NB4 (cell line): ENCODE measurements around the gene PIP5K1C.

Source experiments
- MYC ChIP-seq: IDR thresholded peaks from 2 replicates; pipeline ENCODE4 v1.6.1; 2011; ENCODE audit warnings: low read depth, low read length
- POLR2A ChIP-seq: IDR thresholded peaks from 2 replicates; pipeline ENCODE4 v1.6.1; 2011; ENCODE audit warnings: mild to moderate bottlenecking; ENCODE audit not compliant: insufficient read length; ENCODE audit errors: extremely low read depth
- TF ChIP-seq, protein P1 (sequence below): IDR thresholded peaks from one replicate; pipeline ENCODE4 v1.5.1; 2012; ENCODE audit warnings: low read depth, low read length
- TF ChIP-seq, protein P2 (sequence below): IDR thresholded peaks from 2 replicates; pipeline ENCODE4 v1.6.1; 2011; ENCODE audit warnings: low read depth, low read length

DNA sequence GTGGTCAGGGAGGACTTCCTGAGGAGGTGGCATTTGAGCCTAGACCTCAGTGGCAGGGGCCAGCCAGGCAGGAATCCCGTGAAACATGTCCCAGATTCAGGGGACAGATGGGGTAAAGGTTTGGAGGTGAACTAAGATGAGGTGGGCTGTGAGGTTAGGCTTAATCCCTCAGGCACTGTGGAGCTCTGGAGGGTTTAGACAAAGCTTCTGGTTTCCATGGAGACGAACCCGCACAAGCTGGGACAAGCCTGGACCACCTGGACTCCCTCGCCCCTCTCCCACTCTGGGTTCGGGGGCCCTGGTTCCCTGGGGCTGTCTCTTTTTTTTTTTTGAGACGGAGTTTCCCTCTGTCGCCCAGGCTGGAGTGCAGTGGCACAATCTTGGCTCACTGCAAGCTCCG lies 23.6 kb upstream of the PIP5K1C start:
- TF ChIP-seq, protein P1, sequence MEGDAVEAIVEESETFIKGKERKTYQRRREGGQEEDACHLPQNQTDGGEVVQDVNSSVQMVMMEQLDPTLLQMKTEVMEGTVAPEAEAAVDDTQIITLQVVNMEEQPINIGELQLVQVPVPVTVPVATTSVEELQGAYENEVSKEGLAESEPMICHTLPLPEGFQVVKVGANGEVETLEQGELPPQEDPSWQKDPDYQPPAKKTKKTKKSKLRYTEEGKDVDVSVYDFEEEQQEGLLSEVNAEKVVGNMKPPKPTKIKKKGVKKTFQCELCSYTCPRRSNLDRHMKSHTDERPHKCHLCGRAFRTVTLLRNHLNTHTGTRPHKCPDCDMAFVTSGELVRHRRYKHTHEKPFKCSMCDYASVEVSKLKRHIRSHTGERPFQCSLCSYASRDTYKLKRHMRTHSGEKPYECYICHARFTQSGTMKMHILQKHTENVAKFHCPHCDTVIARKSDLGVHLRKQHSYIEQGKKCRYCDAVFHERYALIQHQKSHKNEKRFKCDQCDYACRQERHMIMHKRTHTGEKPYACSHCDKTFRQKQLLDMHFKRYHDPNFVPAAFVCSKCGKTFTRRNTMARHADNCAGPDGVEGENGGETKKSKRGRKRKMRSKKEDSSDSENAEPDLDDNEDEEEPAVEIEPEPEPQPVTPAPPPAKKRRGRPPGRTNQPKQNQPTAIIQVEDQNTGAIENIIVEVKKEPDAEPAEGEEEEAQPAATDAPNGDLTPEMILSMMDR: no peak
- TF ChIP-seq POLR2A (no peak), MYC (no peak)
- TF ChIP-seq, protein P2, sequence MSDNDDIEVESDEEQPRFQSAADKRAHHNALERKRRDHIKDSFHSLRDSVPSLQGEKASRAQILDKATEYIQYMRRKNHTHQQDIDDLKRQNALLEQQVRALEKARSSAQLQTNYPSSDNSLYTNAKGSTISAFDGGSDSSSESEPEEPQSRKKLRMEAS: no peak
